ENCODE measurements around the gene KCNIP3. TPM values are rescaled to one million over a fixed set of nuclear protein-coding genes. Genes with fewer than 3 reads are reported as not detected.

The KCNIP3 gene
- total and polyA plus RNA-seq, 4 donors: 1.8 to 2.7 (median 2.1) TPM

DNA sequence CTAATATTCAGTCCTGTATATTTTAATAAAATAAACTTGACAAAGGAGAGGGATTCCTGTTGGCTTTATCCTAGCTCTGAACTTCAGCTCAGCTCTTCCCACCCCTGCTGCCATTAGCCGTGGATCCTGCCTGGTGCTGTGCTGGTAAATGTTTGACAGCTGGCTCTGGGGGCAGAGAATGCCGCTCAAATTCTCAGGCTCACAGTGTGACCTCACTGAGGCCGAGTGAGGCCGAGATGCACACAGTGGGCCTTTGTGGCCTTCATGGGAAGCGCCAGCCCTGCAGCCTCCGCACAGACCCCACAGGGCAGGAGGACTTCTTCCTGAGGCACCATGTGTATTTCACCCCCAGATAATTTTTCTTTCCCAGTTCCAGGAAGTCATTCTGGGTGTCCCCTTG, 88.9 kb downstream of the KCNIP3 start:
- H3K4me3 ChIP-seq: no peak overlapping the region
- 85 to 92% methylated on average over 6 of the region's 6 CpGs for WGBS, 2 donors
- no peaks in the 10 kb centered on the region for H3K9me3 ChIP-seq (ENCODE audit: control insufficient read depth in 4 of 4, insufficient read depth in 3 of 4, low read length in 3 of 4)
- TF ChIP-seq, protein P1, sequence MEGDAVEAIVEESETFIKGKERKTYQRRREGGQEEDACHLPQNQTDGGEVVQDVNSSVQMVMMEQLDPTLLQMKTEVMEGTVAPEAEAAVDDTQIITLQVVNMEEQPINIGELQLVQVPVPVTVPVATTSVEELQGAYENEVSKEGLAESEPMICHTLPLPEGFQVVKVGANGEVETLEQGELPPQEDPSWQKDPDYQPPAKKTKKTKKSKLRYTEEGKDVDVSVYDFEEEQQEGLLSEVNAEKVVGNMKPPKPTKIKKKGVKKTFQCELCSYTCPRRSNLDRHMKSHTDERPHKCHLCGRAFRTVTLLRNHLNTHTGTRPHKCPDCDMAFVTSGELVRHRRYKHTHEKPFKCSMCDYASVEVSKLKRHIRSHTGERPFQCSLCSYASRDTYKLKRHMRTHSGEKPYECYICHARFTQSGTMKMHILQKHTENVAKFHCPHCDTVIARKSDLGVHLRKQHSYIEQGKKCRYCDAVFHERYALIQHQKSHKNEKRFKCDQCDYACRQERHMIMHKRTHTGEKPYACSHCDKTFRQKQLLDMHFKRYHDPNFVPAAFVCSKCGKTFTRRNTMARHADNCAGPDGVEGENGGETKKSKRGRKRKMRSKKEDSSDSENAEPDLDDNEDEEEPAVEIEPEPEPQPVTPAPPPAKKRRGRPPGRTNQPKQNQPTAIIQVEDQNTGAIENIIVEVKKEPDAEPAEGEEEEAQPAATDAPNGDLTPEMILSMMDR (IDR thresholded peaks at IDR 0.05; ENCODE audit: control extremely low read depth, extremely low read depth): no peak
- H3K27me3 ChIP-seq (ENCODE audit: control insufficient read depth in 3 of 3, insufficient read depth in 3 of 3, low read length in 2 of 3): no peaks in the 10 kb centered on the region
- ATAC-seq (ENCODE audit: insufficient read depth, low FRiP score) (no peak), DNase-seq (no peak)
- no peak overlapping the region for H3K27ac ChIP-seq (ENCODE audit: low read depth in 1 of 2, low read length in 1 of 2)
- no peaks in the 10 kb centered on the region for H3K36me3 ChIP-seq (ENCODE audit: control insufficient read depth in 4 of 4, insufficient read depth in 4 of 4, low read length in 4 of 4)
- H3K4me1 ChIP-seq (ENCODE audit: control insufficient read depth in 5 of 5, insufficient read depth in 5 of 5, low read length in 5 of 5): peaks cover 0 to 13% (median 2%) of the 10 kb centered on the region in 5 donors
- no peak overlapping the region for H3K9ac ChIP-seq (ENCODE audit: insufficient read depth in 1 of 2, low read length in 2 of 2)

DNA sequence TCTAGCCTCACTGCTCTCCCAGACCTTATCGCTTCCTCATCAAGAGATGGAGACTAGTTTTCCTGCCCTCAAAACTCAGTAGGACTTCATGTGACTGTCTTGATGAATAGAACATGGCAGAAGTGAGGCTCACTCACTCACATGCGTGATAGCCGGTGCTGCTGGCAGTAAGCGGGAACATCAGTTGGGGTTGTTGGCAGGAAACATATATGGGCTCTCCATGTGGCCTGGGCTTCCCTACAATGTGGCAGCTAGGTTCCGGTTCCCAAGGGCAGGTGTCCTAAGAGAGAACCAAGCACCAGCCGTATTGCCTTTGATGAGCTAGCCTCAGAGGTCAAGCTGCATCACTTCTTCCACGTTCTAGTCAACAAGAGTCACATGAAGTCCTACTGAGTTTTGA, 90.2 kb downstream of the KCNIP3 start:
- H3K36me3 ChIP-seq (ENCODE audit: control insufficient read depth in 4 of 4, insufficient read depth in 4 of 4, low read length in 4 of 4): no peaks in the 10 kb centered on the region
- WGBS, 2 donors: 90 to 96% methylated on average over 7 of the region's 7 CpGs

DNA sequence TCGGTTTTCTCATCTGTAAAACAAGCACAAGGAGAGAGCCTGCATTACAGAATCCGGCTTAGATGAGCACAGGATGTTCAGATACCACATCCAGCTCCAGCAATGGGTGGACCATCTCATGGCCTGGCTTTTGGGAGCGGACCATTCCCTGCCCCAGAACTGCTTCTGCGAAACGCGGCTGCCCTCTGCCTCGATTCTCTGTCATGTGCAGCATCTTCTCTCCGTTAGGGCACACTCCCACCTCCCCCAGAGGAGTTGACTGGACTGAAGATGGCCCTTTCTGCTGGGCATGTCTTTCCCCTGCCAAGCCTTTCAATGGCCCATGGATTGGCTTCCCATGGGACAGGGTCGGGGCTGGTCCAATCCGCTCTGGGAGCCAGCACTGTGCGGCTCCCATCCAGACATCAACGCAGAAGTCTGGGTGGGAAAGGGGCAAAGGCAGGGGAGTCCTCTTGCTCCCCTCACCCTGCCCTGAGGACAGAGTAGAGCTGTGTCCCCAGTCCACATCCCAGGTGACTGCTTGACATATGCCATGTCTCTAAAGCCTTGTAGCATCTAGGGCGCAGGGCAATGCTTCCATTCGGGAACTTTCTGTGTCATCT, 91.0 kb downstream of the KCNIP3 start:
- WGBS, 2 donors: 87 to 91% methylated on average over 14 of the region's 14 CpGs

More for the DNA sequence above, 90.2 kb downstream of the KCNIP3 start:
- DNase-seq (no peak), ATAC-seq (ENCODE audit: insufficient read depth, low FRiP score) (no peak)
- peaks cover 0 to 13% (median 2%) of the 10 kb centered on the region in 5 donors for H3K4me1 ChIP-seq (ENCODE audit: control insufficient read depth in 5 of 5, insufficient read depth in 5 of 5, low read length in 5 of 5)
- no peaks in the 10 kb centered on the region for H3K9me3 ChIP-seq (ENCODE audit: control insufficient read depth in 4 of 4, insufficient read depth in 3 of 4, low read length in 3 of 4)
- TF ChIP-seq, protein P1 (IDR thresholded peaks at IDR 0.05; ENCODE audit: control extremely low read depth, extremely low read depth): no peak
- H3K9ac ChIP-seq (ENCODE audit: insufficient read depth in 1 of 2, low read length in 2 of 2): no peak overlapping the region
- no peak overlapping the region for H3K27ac ChIP-seq (ENCODE audit: low read depth in 1 of 2, low read length in 1 of 2)
- H3K27me3 ChIP-seq (ENCODE audit: control insufficient read depth in 3 of 3, insufficient read depth in 3 of 3, low read length in 2 of 3): no peaks in the 10 kb centered on the region
- H3K4me3 ChIP-seq: no peak overlapping the region

More for the DNA sequence above, 91.0 kb downstream of the KCNIP3 start:
- no peaks in the 10 kb centered on the region for H3K9me3 ChIP-seq (ENCODE audit: control insufficient read depth in 4 of 4, insufficient read depth in 3 of 4, low read length in 3 of 4)
- no peak overlapping the region for H3K4me3 ChIP-seq
- TF ChIP-seq, protein P1 (IDR thresholded peaks at IDR 0.05; ENCODE audit: control extremely low read depth, extremely low read depth): no peak
- no peak overlapping the region for H3K9ac ChIP-seq (ENCODE audit: insufficient read depth in 1 of 2, low read length in 2 of 2)
- no peaks in the 10 kb centered on the region for H3K36me3 ChIP-seq (ENCODE audit: control insufficient read depth in 4 of 4, insufficient read depth in 4 of 4, low read length in 4 of 4)
- DNase-seq (no peak), ATAC-seq (ENCODE audit: insufficient read depth, low FRiP score) (no peak)
- no peak overlapping the region for H3K27ac ChIP-seq (ENCODE audit: low read depth in 1 of 2, low read length in 1 of 2)
- peaks cover 0 to 13% (median 2%) of the 10 kb centered on the region in 5 donors for H3K4me1 ChIP-seq (ENCODE audit: control insufficient read depth in 5 of 5, insufficient read depth in 5 of 5, low read length in 5 of 5)
- no peaks in the 10 kb centered on the region for H3K27me3 ChIP-seq (ENCODE audit: control insufficient read depth in 3 of 3, insufficient read depth in 3 of 3, low read length in 2 of 3)
